Ramos (cell line): ENCODE results near the gene TEAD1.

ENCODE experiments used
- in situ Hi-C: fragments of 300-500 bp; cut with MboI; formaldehyde crosslinking; loops from one replicate; pipeline ENCODE4 v1.14.3; 2022; ENCODE audit warnings: low sequenced_read_pairs; ENCODE audit not compliant: unreplicated experiment

Gene TEAD1

DNA sequence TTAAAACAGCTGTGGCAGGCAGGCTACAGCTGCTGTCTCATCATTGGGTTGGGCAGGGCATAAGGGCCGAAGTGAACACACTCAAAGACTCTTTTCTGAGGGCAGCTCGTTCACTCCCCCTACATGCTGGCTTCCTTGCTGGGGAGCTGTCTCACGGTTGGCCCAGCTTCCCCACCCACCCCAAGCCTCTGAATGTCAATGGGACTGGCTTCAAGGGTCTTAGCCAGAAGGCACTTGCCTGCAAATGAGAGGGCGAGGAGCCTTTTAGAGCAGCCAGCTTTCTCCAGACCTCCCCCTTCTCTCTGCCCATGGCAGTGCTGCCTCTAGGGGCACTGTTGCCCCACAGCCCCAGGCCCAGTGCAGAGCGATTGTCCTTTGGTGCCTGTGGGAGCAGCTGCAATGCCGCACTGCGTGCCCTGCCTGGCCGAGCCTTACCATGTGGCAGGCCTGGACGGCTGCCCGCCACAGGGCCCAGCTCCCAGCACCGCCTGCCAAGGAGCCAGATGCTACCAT is 240.2 kb downstream of the TEAD1 start:
- in situ Hi-C loops, result no loop called here

DNA sequence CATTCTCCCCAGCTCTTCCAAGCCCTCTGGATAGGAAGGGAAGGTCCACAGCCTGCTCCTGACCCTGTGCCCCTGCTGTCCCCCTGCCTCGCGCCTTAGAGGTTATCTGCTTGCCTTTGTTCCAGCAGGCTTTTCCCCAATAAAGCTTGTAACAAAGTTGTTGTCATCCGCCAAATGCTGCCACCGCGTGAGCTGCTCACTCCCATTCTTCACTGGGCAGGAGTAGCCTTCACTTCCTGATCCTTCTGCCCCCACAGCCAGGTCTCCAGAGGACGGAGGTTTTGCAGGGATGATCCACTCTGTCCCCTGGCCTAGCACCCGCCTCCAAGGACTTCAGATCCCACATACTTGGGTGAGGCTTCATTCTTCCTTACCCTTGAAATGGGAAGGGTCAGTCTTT is 240.9 kb downstream of the TEAD1 start:
- in situ Hi-C loops, result no loop called here

DNA sequence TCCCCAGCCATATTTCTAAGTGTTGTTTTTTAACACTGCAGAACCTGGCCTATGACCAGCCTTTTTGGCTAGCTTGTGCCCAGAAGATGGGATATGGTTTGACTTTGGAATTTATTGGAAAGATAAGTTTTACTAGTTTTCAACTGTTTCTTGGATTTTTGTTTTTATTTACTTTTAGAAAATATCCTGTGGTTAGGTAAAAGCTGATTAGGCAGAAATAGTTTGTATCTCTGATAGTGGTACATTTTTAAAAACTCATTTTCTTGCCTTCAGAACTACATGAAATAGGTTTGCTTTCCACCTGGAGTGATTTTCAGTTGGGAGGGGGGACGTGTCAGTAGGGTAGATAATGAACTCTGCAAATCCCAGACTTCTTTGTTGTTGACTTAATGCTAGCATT is 243.6 kb downstream of the TEAD1 start:
- in situ Hi-C loops, result no loop called here

DNA sequence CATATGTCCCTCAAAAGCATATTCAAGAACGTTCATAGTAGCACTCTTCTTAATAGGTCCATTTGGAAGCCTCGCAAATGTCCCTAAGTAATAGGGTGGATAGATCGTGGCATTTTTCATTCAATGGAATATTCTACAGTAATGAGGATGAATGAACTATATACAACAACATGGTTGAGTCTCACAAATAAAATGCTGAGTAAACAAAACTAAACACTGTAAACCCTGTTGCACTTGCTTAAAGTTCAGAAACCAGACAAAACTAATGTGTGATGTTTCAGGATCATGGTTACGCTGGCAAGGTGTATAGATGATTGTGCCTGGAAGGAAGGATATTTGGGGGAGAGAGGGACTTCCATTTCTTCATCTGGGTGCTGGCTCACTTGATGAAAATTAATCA is 244.4 kb downstream of the TEAD1 start:
- in situ Hi-C loops, result no loop called here

DNA sequence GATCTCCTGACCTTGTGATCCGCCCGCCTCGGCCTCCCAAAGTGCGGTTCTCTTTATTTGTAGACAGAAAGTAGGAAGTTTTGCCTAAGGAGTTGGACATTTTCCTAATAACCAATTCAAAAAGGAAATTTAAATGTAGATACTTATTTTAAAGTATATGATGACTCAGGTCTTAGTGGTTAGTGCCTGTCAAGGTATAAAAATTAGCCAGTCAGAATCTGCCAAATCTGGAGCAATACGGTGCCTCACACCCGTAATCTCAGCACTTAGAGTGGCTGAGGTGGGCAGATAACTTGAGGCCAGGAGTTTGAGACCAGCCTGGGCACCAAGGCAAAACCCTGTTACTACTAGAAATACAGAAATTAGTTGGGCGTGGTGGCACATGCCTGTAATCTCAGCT is 248.2 kb downstream of the TEAD1 start:
- in situ Hi-C loops, result no loop called here

DNA sequence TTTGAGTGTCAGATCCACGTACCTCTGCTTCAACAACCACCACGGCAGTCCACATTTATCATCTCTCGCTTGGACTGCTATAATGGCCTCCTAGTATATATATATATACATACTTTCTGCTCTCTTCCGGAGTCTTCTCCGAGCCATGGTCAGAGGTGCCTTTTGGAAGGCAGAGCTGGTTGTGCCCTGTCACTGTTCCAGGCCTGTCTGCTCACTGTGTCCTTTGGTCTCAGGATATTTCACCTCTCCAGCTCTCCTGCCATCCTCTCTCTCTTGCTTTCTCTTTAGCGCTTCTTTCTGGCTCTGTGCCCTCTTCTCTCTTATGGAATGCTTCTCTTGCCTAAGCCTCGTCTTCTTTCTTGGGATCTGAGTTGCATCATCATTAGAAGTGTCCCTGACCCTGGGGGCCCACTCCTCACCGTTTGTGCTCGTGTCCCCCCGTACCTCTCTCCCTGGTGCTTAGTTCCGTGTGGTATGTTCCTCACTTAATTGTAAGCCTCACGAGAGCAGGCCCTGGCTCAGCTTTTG is 248.8 kb downstream of the TEAD1 start:
- in situ Hi-C loops, result no loop called here

DNA sequence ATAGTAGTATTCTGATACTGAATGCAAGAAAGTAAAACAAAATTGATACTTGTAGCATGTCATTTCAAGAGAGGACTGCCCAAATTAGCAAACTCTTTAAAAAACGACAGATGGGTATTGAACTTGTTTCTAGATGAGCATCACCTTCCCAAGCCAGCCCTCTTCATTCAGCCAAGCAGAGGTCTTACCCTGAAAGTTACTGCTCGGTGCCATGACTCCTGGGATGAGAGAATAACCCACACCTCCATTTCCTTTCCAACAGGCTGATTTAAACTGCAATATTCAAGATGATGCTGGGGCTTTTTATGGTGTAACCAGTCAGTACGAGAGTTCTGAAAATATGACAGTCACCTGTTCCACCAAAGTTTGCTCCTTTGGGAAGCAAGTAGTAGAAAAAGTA is 250.4 kb downstream of the TEAD1 start:
- in situ Hi-C loops, result no loop called here

DNA sequence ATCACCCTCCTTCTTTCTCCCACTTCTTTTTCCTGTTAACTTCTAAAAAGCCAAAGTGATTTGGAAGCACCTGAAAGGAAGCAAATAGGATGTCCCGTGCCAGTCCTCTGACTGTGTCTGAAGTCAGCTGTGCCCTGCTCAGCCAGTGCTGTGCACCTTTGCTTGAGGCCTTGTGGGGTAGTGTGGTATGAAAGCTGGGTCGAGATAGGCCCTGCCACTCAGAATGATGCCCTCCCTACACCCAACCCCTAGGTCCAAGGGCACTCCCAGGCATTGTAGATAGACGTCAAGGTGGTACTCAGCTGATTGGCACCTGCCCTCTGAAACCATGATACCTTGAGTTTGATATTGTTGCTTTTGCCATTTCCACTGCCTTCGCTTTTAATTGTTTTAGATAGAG is 251.3 kb downstream of the TEAD1 start:
- in situ Hi-C loops, result no loop called here

DNA sequence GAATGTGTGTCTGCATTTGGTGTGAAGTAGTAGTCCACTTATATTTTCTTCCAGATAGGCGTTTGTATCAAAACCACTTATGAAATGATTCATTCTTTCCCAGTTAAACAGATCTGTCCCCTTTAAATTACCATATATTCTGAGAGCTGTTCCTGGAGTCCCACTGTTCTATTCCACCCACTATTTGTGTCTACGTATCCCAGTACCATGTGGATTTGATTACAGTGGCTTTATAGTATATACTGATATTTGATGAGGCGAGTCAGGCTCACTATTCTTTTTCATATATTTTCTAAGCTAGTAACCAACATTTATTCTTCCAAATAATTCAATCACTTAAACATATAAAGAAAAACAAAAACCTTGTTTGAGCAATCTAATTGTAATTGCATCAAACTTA is 253.0 kb downstream of the TEAD1 start:
- in situ Hi-C loops, result no loop called here

DNA sequence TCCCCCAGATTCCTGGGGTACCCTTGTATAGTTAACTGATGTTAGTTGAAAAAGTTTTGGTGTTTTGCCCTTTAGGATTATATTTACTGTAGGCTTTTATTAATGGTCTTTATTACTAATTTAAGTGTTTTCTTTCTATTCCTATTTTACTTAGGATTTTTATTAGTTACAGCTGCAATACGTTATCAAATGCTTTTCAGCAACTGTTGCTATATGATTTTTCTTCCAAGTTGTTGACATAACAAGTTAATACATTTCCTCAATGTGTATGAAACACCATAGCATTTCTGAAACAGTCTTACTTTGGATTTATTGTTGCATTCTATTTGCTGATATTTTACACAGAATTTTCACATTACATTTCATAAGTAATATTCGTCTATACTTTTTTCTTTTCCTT is 253.7 kb downstream of the TEAD1 start:
- in situ Hi-C loops, result no loop called here

DNA sequence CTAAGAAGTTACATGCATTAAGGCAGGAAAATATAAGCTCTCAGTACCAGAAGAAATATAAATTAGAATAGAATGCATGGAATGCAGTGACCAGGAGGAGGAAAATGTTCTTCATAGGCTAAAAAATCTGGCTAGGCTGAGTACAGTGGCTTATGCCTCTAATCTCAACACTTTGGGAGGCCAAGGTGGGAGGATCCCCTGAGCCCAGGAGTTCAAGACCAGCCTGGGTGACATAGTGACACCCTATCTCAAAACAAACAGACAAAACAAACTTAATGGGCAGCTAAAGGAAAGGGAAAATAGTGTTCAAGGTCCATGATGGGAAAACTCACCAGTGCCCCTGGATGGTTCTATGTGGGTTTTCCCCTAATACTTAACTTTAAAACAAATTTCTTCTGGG is 256.6 kb downstream of the TEAD1 start:
- in situ Hi-C loops, result no loop called here

DNA sequence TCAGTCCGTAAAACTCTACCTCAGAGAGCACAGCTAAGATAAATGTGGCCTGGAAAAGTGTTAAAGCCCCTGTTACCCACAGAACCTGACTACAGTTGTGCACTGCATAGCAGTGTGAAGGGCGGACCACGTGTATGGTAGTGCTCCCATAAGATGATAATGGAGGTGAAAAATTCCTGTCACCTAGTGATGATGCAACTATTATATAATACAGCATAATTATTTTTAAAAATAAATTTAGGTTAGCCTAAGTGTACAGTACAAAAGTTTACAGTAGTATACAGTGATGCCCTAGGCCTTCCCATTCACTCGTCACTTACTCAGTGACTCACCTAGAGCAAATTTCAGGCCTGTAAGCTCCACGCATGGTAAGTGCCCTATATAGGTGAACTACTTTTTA is 258.3 kb downstream of the TEAD1 start:
- in situ Hi-C loops, result no loop called here

DNA sequence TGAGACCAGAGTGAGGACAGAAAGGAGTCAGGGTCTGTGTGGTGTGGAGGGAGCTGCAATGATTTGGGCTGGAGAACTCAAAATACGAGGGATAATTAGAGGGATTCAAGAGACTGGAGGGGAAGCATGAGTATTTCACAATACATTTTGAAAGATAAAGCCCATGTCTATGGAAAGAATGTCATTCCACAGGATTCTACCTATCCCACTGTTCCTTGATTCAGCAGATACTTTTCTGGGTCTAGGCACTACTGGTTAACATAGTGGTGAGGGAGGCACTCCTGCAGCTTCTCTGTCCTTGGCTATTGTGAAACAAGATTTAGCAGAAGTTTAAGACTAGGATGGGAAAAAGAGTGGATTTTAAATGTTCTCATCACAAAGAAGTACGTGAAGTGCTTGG is 262.0 kb downstream of the TEAD1 start:
- in situ Hi-C loops, result no loop called here

DNA sequence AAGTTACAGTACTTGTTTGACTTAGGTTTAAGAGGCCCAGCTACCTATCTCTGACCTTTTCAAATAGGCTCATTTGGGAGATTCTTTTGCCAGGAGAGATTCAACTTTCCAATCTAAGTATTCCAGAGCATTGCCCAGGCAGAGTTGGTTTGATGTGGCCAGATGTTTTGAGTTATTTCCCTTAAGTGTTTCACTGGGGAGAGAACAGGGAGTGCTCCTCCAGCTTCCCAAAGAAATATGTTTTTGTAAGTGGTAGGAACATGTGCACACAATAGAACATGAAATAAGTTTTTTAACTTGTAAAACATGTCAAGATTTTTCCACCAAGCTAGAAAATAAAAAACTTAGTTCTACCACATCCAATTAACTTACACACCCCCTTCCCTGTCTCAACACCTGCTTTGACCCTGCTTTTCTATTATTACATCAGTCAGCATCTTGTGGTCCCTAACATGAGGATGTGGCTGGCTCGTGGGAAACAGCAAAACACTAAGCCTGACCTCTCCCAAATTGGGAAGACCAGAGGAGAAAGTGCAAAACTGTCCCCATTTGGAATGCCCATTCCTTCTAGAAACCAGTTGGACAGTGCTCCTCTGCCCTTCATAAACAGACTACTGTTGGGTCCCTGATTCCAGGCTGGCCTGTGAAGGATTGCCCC is 264.5 kb downstream of the TEAD1 start:
- in situ Hi-C loops, result no loop called here

DNA sequence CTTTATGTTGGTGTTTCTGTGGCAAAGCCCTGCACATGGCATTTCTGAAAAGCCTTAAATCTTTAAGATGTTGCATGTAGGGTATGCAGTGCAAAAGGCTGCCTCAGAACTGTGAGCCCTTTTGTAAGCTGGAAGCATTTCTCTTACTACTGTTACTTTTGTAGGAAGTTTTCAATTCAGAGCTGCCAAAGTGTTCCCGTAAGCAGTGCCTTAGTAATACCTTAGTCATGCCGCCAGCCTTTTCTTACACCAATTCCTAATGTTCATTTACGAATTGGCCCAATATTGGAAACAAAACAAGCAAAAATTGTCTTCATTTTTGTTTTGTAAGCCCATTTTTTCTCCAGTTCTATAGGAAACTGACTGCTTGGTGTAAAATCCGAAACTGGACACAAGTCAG is 267.4 kb downstream of the TEAD1 start:
- in situ Hi-C loops, result no loop called here

DNA sequence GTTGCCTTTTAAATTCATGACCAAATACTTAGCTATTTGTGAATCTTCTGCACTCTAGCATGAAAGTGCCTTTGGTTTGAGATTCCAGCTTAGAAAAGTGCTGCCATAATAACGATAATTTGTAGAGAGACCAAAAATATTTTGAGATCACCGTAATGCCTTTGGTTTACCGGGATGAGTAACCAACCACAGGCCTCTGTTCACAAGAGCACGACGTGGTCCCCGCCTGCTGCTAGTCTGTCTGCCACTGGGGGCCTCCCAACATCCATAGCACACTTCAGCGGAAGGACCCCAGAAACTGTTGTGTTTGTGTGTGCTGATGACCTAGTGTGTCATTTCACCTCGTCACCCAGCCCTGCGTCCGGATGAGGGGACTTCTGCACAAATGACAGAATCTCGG is 267.9 kb downstream of the TEAD1 start:
- in situ Hi-C loops, result no loop called here

DNA sequence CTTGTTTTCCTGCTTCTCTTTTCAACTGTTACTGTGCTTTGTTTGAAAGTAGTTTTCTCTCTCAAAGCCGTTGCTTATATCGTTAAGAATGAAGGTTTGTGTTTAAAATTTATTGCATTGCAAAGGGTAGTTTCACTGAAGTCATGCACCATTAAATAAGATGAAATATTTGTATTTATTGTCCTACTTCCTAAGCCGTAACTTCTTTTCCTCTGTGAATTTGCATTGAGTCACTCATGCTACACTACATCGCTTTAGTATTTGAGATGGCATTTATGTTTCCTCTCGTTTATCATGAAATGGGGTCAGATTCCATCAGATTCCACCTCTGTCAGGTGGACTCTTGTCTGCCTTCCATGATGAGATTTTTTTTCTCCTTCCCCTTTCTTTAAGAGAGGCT is 269.1 kb downstream of the TEAD1 start:
- in situ Hi-C loops, result no loop called here

DNA sequence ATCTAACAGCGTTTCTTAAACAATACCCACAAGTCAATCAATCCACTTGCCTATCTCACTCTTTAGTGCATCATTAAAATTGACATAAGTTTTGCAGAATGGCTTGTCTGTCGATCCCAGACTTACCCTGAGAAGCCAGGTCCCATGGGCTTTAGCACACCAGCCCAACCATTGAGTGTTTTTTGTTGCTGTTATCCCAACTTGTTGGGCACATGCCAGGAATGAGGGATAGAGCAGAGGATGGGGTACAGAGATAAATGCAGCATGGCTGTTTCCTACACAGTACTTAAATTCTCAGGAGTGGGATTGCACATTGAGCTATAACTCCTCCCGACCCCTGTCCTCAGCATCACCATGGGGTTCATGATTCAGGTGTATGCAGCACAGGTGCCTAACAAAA is 270.7 kb downstream of the TEAD1 start:
- in situ Hi-C loops, result no loop called here

DNA sequence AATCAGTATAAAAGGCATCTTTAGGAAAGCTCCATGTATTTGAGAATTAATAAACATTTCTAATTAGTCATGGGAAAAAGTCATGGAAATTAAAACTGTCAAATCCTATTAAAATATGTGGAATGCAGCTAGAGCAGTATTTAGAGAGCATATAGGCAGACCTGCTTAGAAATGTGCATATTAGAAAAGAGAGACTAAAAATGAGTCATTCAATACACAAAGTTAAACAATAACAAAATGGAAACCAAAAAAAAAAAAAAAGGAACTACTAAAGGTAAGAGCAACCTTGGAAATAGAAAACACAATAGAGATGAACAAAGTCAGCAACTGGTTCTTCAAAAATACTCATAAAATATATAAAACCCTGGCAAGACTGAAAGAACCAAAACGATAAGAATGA is 275.2 kb downstream of the TEAD1 start:
- in situ Hi-C loops, result no loop called here

DNA sequence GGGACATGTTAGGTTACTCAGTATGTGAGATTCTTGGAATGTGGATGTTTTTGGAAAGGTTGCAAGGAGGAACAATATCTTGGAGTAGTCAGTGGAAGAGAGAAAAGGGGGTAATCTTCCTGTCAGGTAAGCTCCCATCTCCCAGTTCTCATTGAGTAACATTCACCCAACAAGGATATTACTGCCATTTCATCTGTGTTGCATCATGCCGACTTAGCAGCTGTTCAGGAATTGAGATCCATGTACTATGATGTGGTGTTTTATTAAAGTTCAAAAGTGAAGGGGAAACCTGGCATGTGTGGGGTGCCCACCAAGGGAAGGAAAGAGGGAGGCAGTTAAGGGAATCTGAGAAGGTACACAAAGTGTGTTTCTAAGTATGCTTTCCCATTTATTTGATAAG is 276.4 kb downstream of the TEAD1 start:
- in situ Hi-C loops, result loop anchor here (25.0 kb wide), 1 partner anchor 287 kb away; no protein-coding TSS in a partner anchor

DNA sequence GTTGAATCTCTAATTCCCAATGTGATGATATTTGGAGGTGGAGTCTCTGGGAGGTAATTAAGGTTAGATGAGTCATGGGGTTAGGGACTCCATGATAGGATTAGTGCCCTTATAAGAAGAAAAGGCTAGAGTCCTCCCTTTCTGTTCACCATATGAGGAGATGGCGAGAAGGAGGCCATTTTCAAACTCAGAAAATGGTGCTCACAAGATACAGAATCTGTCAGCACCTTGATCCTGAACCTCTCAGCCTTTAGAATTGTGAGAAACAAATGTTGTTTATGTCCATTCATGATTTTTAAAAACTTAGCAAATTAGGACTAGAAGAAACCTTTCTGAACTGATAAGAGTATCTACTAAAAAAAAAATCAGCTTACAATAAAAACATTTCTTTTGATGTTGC is 277.2 kb downstream of the TEAD1 start:
- in situ Hi-C loops, result loop anchor here (25.0 kb wide), 1 partner anchor 286 kb away; no protein-coding TSS in a partner anchor

DNA sequence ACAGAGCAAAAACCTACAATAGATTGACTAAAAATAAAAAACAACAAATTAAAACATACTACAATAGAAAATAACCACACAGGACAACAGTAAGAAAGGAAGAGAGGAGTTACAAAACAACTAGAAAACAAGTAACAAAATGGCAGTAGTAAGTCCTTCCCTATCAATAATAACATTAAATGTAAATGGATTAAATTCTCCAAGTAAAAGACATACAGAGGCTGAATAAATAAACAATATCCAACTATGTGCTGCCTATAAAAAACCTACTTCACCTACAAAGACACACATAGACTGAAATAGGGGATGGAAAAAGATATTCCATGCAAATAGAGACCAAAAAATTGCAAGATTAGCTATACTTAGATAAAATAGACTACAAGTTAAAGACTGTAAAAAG is 277.9 kb downstream of the TEAD1 start:
- in situ Hi-C loops, result loop anchor here (25.0 kb wide), 1 partner anchor 285 kb away; no protein-coding TSS in a partner anchor
